ENCODE results near the gene CCNH. TPM values are rescaled to one million over a fixed set of nuclear protein-coding genes. Genes with fewer than 3 reads are reported as not detected.

The CCNH gene
- total and polyA plus RNA-seq, 9 of the 15 experiments (the other 6 are each of a cell fraction or from before 2014, with no cell fraction given) = 100 to 213 (median 150) TPM

DNA sequence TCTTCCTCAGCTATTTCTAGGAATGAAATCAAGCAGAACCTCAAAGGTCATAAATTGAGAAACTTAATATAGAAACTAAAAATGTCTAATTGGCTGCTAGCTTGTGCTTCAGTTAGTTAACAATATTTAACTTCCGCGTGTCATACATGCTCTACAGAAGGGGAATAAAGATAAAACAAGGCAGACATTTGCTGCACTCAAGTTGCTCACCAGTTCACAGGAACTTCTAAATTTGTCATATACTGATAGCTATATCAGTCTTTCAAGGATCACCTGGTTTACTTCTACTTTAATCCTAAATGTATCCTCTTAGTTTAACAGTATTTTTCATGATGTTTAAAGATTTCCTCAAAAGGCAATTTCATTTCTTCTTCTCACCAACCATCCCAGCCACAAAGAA lies 8.4 kb downstream of the CCNH start (continued):
- TF ChIP-seq, protein P1, sequence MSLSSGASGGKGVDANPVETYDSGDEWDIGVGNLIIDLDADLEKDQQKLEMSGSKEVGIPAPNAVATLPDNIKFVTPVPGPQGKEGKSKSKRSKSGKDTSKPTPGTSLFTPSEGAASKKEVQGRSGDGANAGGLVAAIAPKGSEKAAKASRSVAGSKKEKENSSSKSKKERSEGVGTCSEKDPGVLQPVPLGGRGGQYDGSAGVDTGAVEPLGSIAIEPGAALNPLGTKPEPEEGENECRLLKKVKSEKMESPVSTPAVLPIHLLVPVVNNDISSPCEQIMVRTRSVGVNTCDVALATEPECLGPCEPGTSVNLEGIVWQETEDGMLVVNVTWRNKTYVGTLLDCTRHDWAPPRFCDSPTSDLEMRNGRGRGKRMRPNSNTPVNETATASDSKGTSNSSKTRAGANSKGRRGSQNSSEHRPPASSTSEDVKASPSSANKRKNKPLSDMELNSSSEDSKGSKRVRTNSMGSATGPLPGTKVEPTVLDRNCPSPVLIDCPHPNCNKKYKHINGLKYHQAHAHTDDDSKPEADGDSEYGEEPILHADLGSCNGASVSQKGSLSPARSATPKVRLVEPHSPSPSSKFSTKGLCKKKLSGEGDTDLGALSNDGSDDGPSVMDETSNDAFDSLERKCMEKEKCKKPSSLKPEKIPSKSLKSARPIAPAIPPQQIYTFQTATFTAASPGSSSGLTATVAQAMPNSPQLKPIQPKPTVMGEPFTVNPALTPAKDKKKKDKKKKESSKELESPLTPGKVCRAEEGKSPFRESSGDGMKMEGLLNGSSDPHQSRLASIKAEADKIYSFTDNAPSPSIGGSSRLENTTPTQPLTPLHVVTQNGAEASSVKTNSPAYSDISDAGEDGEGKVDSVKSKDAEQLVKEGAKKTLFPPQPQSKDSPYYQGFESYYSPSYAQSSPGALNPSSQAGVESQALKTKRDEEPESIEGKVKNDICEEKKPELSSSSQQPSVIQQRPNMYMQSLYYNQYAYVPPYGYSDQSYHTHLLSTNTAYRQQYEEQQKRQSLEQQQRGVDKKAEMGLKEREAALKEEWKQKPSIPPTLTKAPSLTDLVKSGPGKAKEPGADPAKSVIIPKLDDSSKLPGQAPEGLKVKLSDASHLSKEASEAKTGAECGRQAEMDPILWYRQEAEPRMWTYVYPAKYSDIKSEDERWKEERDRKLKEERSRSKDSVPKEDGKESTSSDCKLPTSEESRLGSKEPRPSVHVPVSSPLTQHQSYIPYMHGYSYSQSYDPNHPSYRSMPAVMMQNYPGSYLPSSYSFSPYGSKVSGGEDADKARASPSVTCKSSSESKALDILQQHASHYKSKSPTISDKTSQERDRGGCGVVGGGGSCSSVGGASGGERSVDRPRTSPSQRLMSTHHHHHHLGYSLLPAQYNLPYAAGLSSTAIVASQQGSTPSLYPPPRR (CRISPR knock-in tag; IDR thresholded peaks at IDR 0.05; ENCODE audit: borderline replicate concordance) = no peak
- no peak for TF ChIP-seq ZBTB2 (IDR thresholded peaks at IDR 0.05)
- TF ChIP-seq TCF3 (CRISPR knock-in tag; IDR thresholded peaks at IDR 0.05) = peak; percentile 82
- TF ChIP-seq WHSC1 (IDR thresholded peaks at IDR 0.05; ENCODE audit: low read length) = no peak
- no peak for TF ChIP-seq SMC3 (conservative IDR thresholded peaks at IDR 0.05; ENCODE audit: insufficient read depth, low read depth, low read length)
- TF ChIP-seq MTA3 (IDR thresholded peaks at IDR 0.05; ENCODE audit: borderline replicate concordance) = no peak
- peak; percentile 37; the same call in 1 of the 2 replicates for TF ChIP-seq NCOR1 (IDR thresholded peaks at IDR 0.05)
- no peak for TF ChIP-seq POLR2AphosphoS2 (IDR thresholded peaks at IDR 0.05; ENCODE audit: low read length)
- no peak for TF ChIP-seq CCAR2 (IDR thresholded peaks at IDR 0.05; ENCODE audit: low read depth, low read length)
- TF ChIP-seq, protein P2, sequence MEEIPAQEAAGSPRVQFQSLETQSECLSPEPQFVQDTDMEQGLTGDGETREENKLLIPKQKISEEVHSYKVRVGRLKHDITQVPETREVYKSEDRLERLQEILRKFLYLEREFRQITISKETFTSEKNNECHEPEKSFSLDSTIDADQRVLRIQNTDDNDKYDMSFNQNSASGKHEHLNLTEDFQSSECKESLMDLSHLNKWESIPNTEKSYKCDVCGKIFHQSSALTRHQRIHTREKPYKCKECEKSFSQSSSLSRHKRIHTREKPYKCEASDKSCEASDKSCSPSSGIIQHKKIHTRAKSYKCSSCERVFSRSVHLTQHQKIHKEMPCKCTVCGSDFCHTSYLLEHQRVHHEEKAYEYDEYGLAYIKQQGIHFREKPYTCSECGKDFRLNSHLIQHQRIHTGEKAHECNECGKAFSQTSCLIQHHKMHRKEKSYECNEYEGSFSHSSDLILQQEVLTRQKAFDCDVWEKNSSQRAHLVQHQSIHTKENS (CRISPR knock-in tag; IDR thresholded peaks at IDR 0.05) = no peak
- TF ChIP-seq ZNF785 (CRISPR knock-in tag; IDR thresholded peaks at IDR 0.05) = no peak
- no peak for TF ChIP-seq HDGF (IDR thresholded peaks at IDR 0.05)
- no peak for TF ChIP-seq HNRNPK (IDR thresholded peaks at IDR 0.05; ENCODE audit: low read depth, low read length, poor library complexity, severe bottlenecking)
- peak; percentile 70 for TF ChIP-seq CBFA2T3 (IDR thresholded peaks at IDR 0.05)
- TF ChIP-seq ZC3H4 (CRISPR knock-in tag; IDR thresholded peaks at IDR 0.05; ENCODE audit: borderline replicate concordance) = no peak
- no peak for TF ChIP-seq EHMT2 (IDR thresholded peaks at IDR 0.05)
- no peak for TF ChIP-seq IFI16 (CRISPR knock-in tag; IDR thresholded peaks at IDR 0.05)
- TF ChIP-seq FOXK2 (conservative IDR thresholded peaks at IDR 0.05 in 1 of 2, IDR thresholded peaks at IDR 0.05 in 1 of 2; ENCODE audit: low read depth in 2 of 2) = no peak
- TF ChIP-seq CLOCK (CRISPR knock-in tag; IDR thresholded peaks at IDR 0.05; ENCODE audit: borderline replicate concordance) = no peak
- TF ChIP-seq SRSF1 (IDR thresholded peaks at IDR 0.05; ENCODE audit: low read depth, low read length) = no peak
- TF ChIP-seq TAL1 (IDR thresholded peaks at IDR 0.05) = peak; percentile 46; the same call in 1 of the 2 replicates

All from K562 (cell line).